ENCODE results near the gene LDB3. TPM values are rescaled to one million over a fixed set of nuclear protein-coding genes. Genes with fewer than 3 reads are reported as not detected.

Gene LDB3
- total RNA-seq, 6 donors from 2014 or later = 0.67 to 2.1 (median 1.1) TPM

- 64% methylated on average over 14 of the region's 14 CpGs; no CpG with 5 or more reads in 1 of the 2 donors for WGBS, 2 donors
- no peak for TF ChIP-seq POLR2AphosphoS5 (IDR thresholded peaks at IDR 0.05)
- TF ChIP-seq CTCF (IDR thresholded peaks at IDR 0.05) = no peak
- TF ChIP-seq EP300 (IDR thresholded peaks at IDR 0.05) = no peak
- no peak for TF ChIP-seq POLR2A (IDR thresholded peaks at IDR 0.05)
- H3K27ac ChIP-seq = no peak overlapping the region
- peaks cover 0 to 7% (median 2%) of the 10 kb centered on the region in 4 donors for H3K4me1 ChIP-seq
- no peak overlapping the region for H3K4me3 ChIP-seq
- no peak for ATAC-seq (ENCODE audit: low FRiP score in 2 of 2)
- H3K27me3 ChIP-seq = no peaks in the 10 kb centered on the region
- no peaks in the 10 kb centered on the region for H3K36me3 ChIP-seq
- no peak for DNase-seq
- no peaks in the 10 kb centered on the region for H3K9me3 ChIP-seq
These were observed 12.7 kb downstream of the LDB3 start for GRCh38 chr10:86681047-86681446.

- Histone ChIP-seq H3K9me3 (no peaks in the 10 kb centered on the region), H3K27ac (no peak overlapping the region), H3K27me3 (no peaks in the 10 kb centered on the region), H3K4me1 (peaks cover 0 to 7% (median 2%) of the 10 kb centered on the region in 4 donors), H3K4me3 (no peak overlapping the region), H3K36me3 (no peaks in the 10 kb centered on the region)
- TF ChIP-seq POLR2AphosphoS5 (IDR thresholded peaks at IDR 0.05) = no peak
- TF ChIP-seq EP300 (IDR thresholded peaks at IDR 0.05) = no peak
- TF ChIP-seq CTCF (IDR thresholded peaks at IDR 0.05) = no peak
- no peak for TF ChIP-seq POLR2A (IDR thresholded peaks at IDR 0.05)
- DNase-seq = no peak
- no peak for ATAC-seq (ENCODE audit: low FRiP score in 2 of 2)
- WGBS, 2 donors = 71 to 84% methylated on average over 11 to 22 of the region's 22 CpGs
These were observed 13.5 kb downstream of the LDB3 start for GRCh38 chr10:86681722-86682386.

GRCh38 chr10:86682675-86683074 lies 14.4 kb downstream of the LDB3 start:
- H3K9me3 ChIP-seq = no peaks in the 10 kb centered on the region
- no peaks in the 10 kb centered on the region for H3K36me3 ChIP-seq
- TF ChIP-seq CTCF (IDR thresholded peaks at IDR 0.05) = no peak
- TF ChIP-seq POLR2AphosphoS5 (IDR thresholded peaks at IDR 0.05) = no peak
- no peak for TF ChIP-seq EP300 (IDR thresholded peaks at IDR 0.05)
- no peak for TF ChIP-seq POLR2A (IDR thresholded peaks at IDR 0.05)
- DNase-seq = no peak
- WGBS, 2 donors = 81 to 100% methylated on average over 1 to 2 of the region's 2 CpGs
- H3K4me1 ChIP-seq = peaks cover 0 to 10% (median 2%) of the 10 kb centered on the region in 4 donors
- no peaks in the 10 kb centered on the region for H3K27me3 ChIP-seq
- ATAC-seq (ENCODE audit: low FRiP score in 2 of 2) = no peak
- no peak overlapping the region for H3K27ac ChIP-seq
- H3K4me3 ChIP-seq = no peak overlapping the region

GRCh38 chr10:86684331-86685097 lies 16.2 kb downstream of the LDB3 start:
- H3K27ac ChIP-seq = peak overlapping the region in 1 of 4 donors; percentile 49
- TF ChIP-seq EP300 (IDR thresholded peaks at IDR 0.05) (no peak), CTCF (IDR thresholded peaks at IDR 0.05) (peak in 5 of 6 experiments; percentile 15 to 28 (median 18)), POLR2A (IDR thresholded peaks at IDR 0.05) (no peak), POLR2AphosphoS5 (IDR thresholded peaks at IDR 0.05) (no peak)
- H3K36me3 ChIP-seq = no peaks in the 10 kb centered on the region
- H3K9me3 ChIP-seq = no peaks in the 10 kb centered on the region
- H3K27me3 ChIP-seq = no peaks in the 10 kb centered on the region
- H3K4me1 ChIP-seq = peaks cover 7 to 23% (median 11%) of the 10 kb centered on the region in 4 donors
- no peak overlapping the region for H3K4me3 ChIP-seq
- no peak for DNase-seq
- no peak for ATAC-seq (ENCODE audit: low FRiP score in 2 of 2)
- 42 to 58% methylated on average over 6 to 9 of the region's 9 CpGs for WGBS, 2 donors

Data from upper lobe of left lung (tissue), 6 donors.